HEK293T (cell line): ENCODE data around the gene DNAI2.

Experiments used
- BHLHE40 ChIP-seq: fragments of 450-650 bp; IDR thresholded peaks from 2 replicates; pipeline ENCODE4 v1.6.1; 2016; ENCODE audit warnings: mild to moderate bottlenecking, moderate library complexity, borderline replicate concordance
- ELF4 ChIP-seq: fragments of 450-650 bp; IDR thresholded peaks from 2 replicates; pipeline ENCODE4 v1.6.1; 2017; ENCODE audit warnings: antibody characterized with exemption
- FOXA1 ChIP-seq: fragments of 450-650 bp; IDR thresholded peaks from 2 replicates; pipeline ENCODE4 v1.6.1; 2016; ENCODE audit warnings: mild to moderate bottlenecking
- FOXK2 ChIP-seq: fragments of 450-650 bp; IDR thresholded peaks from 2 replicates; pipeline ENCODE4 v1.6.1; 2016; ENCODE audit warnings: mild to moderate bottlenecking
- HDGF ChIP-seq: fragments of 450-650 bp; IDR thresholded peaks from 2 replicates; pipeline ENCODE4 v1.6.1; 2017; ENCODE audit warnings: antibody characterized with exemption, borderline replicate concordance
- SP1 ChIP-seq: fragments of 450-650 bp; IDR thresholded peaks from 2 replicates; pipeline ENCODE4 v1.6.1; 2017
- SUZ12 ChIP-seq: fragments of 450-650 bp; IDR thresholded peaks from 2 replicates; pipeline ENCODE4 v1.6.1; 2016; ENCODE audit warnings: mild to moderate bottlenecking
- TARDBP ChIP-seq: fragments of 450-650 bp; IDR thresholded peaks from 2 replicates; pipeline ENCODE4 v1.6.1; 2016
- ZNF384 ChIP-seq: fragments of 450-650 bp; IDR thresholded peaks from 2 replicates; pipeline ENCODE4 v1.6.1; 2016

- TF ChIP-seq SP1 = no peak
- no peak for TF ChIP-seq ZNF384
- TF ChIP-seq FOXK2 = no peak
- TF ChIP-seq SUZ12 = no peak
- no peak for TF ChIP-seq BHLHE40
- TF ChIP-seq HDGF = no peak
- no peak for TF ChIP-seq ELF4
- TF ChIP-seq TARDBP = no peak
- TF ChIP-seq FOXA1 = no peak
Observed at GRCh38 chr17:74262601-74263000, 11.4 kb upstream of the DNAI2 start.
